GM13976 (cell line): ENCODE measurements around the gene PCBD1.
"Not testable (repeated sequence)": the region's sequence is repeated elsewhere in the genome, so short reads cannot be mapped to it uniquely, and the experiment has no call there.

ENCODE experiments used
- DNase-seq: peaks from one replicate; pipeline ENCODE4 v3.0.0; 2012; ENCODE audit warnings: low spot score
- in situ Hi-C: fragments of 300-500 bp; cut with MboI; formaldehyde crosslinking; loops from one replicate; pipeline ENCODE4 v1.12.0; 2022; ENCODE audit warnings: low sequenced_read_pairs, mixed read lengths, inconsistent platforms; ENCODE audit not compliant: unreplicated experiment
- TF ChIP-seq, protein P1 (sequence below): IDR thresholded peaks from 2 replicates; pipeline ENCODE4 v1.5.1; 2012; ENCODE audit warnings: borderline replicate concordance, mild to moderate bottlenecking; ENCODE audit not compliant: insufficient read depth; ENCODE audit errors: extremely low read depth, missing control alignments, control extremely low read depth

Gene PCBD1

DNA sequence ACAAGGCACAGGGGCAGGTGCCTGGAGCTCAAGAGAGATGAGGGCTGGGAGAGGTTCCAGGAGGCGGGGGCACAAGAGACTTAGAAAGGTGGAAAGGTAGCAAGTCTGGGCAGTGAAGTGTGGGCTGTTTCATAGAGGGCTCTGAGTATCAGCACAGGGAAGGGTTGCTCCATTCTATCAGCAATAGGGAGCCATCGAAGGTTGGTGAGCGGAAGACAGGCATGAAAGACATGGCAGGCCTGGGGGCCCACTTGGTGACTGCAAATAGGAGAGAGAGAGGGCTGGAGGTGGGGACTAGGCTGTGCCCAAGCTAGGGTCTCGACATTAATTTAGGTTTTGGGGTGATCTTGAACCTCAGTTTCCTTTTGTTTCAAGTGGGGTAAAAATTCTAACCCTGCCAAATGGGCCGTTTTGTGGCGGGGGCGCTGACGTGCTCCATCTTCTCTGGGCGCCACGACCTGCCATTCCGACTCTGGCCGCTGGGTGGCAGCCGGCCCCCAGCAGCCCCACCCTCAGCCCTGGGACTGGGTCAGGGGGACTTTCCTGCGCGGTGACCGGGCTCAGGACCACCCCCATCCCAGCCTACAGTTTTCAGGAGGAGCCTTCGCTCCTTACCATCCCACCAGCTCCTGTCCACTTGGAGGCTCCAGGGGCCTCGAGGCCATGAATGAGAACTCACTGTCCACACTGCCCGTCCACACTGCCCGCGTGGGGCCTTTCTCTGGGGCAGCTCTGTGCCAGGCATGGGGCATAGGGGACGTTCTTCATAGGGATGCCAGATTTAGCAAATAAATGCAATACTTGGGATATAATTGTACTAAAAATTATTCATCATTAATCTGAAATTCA, 37.2 kb upstream of the PCBD1 start:
- in situ Hi-C loops, result loop anchor here (10.0 kb wide), 1 partner anchor 279 kb away; no protein-coding TSS in a partner anchor
- TF ChIP-seq, protein P1, sequence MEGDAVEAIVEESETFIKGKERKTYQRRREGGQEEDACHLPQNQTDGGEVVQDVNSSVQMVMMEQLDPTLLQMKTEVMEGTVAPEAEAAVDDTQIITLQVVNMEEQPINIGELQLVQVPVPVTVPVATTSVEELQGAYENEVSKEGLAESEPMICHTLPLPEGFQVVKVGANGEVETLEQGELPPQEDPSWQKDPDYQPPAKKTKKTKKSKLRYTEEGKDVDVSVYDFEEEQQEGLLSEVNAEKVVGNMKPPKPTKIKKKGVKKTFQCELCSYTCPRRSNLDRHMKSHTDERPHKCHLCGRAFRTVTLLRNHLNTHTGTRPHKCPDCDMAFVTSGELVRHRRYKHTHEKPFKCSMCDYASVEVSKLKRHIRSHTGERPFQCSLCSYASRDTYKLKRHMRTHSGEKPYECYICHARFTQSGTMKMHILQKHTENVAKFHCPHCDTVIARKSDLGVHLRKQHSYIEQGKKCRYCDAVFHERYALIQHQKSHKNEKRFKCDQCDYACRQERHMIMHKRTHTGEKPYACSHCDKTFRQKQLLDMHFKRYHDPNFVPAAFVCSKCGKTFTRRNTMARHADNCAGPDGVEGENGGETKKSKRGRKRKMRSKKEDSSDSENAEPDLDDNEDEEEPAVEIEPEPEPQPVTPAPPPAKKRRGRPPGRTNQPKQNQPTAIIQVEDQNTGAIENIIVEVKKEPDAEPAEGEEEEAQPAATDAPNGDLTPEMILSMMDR, result peak; percentile 82
- peak; percentile 86 for DNase-seq

DNA sequence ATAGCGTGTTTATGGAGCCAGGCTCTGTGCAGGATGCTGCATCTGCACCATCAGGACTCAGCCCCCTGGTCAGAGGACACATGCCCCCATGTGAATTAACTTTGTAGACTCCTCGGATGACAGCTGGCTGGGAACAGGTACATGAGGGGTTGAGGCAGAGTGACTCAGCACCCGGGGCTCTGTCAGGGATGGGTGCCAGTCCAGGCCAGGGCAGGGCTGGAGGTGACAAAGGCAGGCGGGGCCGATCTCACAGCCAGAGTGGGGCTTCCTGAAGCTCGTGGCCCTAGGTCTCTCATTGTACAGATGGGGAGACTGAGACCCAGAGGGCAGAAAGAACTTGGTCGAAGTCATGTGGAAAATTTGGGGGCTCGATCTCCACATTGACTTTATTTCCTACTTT, 35.3 kb upstream of the PCBD1 start:
- TF ChIP-seq, protein P1, result no peak
- in situ Hi-C loops, result loop anchor here (10.0 kb wide), 1 partner anchor 281 kb away; no protein-coding TSS in a partner anchor
- DNase-seq, result no peak

DNA sequence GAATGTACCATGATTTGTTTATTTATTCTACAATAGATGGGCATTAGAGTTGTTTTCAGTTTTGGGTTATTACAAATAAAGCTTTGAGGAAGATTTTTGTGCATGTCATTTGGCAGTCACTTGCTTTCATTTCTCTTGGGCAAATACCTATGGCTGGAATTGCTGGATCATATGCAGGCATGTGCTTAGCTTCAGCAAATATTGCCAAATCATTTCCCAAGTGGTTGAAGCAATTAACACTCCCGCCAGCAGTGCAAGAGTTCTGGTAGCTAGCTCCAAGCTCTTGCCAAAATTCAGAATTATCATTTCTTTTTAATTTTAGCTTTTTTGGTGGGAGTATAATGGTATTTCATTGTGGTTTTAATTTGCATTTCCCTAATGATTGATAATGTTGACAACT, 32.9 kb upstream of the PCBD1 start:
- DNase-seq, result no peak
- in situ Hi-C loops, result loop anchor here (10.0 kb wide), 1 partner anchor 284 kb away; no protein-coding TSS in a partner anchor
- TF ChIP-seq, protein P1, result no peak

DNA sequence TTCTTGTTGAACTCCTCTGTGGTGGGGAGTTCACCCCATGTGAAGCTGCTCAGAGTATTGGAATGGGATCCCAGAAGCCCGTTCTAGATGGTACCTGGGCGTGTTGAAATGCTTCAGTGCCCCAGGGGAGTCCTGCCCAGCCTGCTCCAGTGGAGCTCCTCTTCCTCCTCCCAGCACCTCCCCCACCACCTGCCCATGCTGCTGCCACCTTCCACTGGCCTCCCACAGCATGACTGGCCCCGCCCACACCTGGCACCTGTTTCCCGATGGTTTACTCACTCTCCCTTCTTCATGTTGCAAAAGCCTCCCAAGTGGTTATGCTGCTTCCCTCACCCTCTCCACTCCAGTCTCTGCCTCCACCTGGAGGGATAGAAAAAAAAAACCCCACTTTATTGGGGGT, 32.2 kb upstream of the PCBD1 start:
- TF ChIP-seq, protein P1, result no peak
- in situ Hi-C loops, result loop anchor here (10.0 kb wide), 1 partner anchor 284 kb away; no protein-coding TSS in a partner anchor
- DNase-seq, result no peak

DNA sequence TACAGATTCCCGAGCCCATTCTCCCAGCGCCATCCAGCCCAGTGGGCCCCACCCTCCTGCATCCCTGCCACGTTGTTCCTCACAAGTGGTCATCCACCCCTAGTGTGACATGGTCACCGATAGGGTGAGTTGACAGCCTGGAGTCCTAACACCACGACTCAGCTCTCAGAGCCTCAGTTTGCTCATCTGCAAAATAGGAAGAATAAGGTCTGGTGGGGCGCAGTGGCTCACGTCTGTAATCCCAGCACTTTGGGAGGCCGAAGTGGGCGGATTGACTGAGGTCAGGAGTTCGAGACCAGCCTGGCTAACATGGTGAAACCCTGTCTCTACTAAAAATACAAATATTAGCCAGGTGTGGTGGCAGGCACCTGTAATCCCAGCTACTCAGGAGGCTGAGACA, 31.5 kb upstream of the PCBD1 start:
- not testable (repeated sequence) for DNase-seq
- in situ Hi-C loops, result loop anchor here (10.0 kb wide), 1 partner anchor 285 kb away; no protein-coding TSS in a partner anchor

DNA sequence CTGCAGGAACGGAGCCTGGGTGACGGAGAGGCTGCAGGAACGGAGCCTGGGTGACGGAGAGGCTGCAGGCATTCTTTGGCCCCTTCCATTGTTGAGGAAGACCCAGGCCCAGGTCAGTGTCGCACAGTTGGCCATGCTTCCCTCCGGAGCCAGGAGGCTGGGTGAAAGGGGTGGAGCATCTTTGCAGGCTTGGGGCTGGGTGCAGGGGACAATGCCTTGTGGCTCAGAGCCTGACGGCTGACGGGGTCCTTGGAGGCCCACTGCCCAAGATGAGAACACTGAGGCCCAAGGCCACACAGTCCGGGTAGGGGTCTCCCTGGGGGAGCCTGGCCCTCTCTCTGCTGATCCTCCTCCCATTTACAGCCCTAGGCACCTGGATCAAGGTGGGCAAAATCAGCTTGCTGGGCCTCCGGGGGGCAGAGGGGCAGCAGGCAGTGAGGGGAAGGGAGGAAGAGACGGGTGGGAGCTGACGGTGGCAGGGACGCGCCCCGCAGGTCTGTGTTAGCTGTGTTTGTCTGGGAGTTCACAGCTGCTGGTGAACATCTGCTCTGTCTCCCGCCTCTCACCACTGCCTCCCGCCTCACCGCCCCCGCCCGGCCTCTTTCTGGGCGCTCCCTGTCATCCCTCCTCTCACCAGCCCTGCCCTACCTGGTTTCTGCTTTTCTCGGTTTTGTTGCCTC, 30.6 kb upstream of the PCBD1 start:
- TF ChIP-seq, protein P1, result no peak
- DNase-seq, result no peak
- in situ Hi-C loops, result no loop called here

DNA sequence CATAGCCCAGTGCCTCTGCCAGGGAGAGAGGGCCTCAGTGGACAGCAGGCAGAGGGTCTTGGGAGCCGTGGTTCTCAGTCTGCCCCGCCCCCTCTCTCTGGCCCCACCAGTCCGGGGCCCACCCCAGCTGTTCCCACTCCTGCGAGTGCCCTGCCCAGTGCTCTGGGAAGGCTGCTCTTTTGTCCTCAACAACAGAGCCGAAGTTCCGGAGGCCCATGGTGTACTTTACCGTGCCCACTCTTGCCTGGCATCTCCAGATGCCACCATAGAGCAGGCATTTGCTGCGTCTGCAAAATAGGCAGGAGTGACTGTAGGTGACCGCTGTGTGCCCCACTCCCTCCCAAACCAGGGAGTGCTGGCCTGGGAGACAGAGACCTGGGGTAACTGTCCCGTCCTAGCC, 29.3 kb upstream of the PCBD1 start:
- in situ Hi-C loops, result no loop called here
- DNase-seq, result no peak
- TF ChIP-seq, protein P1, result no peak
